ENCODE results near the gene CD300C. TPM values are rescaled to one million over a fixed set of nuclear protein-coding genes. Genes with fewer than 3 reads are reported as not detected.
"Not testable (repeated sequence)": the region's sequence is repeated elsewhere in the genome, so short reads cannot be mapped to it uniquely, and the experiment has no call there.

The CD300C gene
- total RNA-seq, 1 experiment from 2014 or later = not detected

DNA sequence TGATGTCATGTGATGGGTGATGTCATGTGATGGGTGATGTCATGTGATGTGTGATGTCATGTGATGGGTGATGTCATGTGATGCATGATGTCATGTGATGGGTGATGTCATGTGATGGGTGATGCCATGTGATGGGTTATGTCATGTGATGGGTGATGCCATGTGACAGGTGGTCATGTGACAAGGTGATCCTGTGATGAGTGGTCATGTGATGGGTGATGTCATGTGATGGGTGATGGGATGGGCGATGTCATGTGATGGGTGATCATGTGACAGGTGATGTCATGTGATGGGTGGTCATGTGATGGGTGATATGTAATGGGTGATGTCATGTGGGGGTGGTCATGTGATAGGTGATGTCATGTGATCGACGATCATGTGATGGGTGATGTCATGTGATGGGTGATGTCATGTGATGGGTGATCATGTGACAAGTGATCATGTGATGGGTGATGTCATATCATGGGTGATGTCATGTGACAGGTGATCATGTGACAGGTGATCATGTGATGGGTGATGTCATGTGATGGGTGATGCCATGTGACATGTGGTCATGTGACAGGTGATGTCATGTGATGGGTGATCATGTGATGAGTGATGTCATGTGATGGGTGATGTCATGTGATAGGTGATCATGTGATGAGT is 31.8 kb downstream of the CD300C start:
- Mint-ChIP-seq H3K36me3 (ENCODE audit: insufficient read depth, unreplicated experiment) (peaks cover 20% of the 10 kb centered on the region), H3K9me3 (ENCODE audit: low read depth, unreplicated experiment) (peaks cover 5% of the 10 kb centered on the region), H3K27me3 (ENCODE audit: unreplicated experiment) (peaks cover 98% of the 10 kb centered on the region), H3K4me1 (ENCODE audit: low read depth, unreplicated experiment) (no peaks in the 10 kb centered on the region), H3K4me3 (ENCODE audit: low read depth, unreplicated experiment) (peak overlapping the region; percentile 48), H3K27ac (ENCODE audit: unreplicated experiment) (peak overlapping the region; percentile 98)
- no TSS peak for BruUV-seq (replicated peaks)
- CTCF ChIA-PET = no interaction called here
- DNase-seq = peak; percentile 16
- intact Hi-C loops (cut with micrococcal nuclease; ENCODE audit: unreplicated experiment) = no loop called here
- TF ChIP-seq, protein P1, sequence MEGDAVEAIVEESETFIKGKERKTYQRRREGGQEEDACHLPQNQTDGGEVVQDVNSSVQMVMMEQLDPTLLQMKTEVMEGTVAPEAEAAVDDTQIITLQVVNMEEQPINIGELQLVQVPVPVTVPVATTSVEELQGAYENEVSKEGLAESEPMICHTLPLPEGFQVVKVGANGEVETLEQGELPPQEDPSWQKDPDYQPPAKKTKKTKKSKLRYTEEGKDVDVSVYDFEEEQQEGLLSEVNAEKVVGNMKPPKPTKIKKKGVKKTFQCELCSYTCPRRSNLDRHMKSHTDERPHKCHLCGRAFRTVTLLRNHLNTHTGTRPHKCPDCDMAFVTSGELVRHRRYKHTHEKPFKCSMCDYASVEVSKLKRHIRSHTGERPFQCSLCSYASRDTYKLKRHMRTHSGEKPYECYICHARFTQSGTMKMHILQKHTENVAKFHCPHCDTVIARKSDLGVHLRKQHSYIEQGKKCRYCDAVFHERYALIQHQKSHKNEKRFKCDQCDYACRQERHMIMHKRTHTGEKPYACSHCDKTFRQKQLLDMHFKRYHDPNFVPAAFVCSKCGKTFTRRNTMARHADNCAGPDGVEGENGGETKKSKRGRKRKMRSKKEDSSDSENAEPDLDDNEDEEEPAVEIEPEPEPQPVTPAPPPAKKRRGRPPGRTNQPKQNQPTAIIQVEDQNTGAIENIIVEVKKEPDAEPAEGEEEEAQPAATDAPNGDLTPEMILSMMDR (IDR thresholded peaks at IDR 0.05; ENCODE audit: unreplicated experiment) = no peak

DNA sequence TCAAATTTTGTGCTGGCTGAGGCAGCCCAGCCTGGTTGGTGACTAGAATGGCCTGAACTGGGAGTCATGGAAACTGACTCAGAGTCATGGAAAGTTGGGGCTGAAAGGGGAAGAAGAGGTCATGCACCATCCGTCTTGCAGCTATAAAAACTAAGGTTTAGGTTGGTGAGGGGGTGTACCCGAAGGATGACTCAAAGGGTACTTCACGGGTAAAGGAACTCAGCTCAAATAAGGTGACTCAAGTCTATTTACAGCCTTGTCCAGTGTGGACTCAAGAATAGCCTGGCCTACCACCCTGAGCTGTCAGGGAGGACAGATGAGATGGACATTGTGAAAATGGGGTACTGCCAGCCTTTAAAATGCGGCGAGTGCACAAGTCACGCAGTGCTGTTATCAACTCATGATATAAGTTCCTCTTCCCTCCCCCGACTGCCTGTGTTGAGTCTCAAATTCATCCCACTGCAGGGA is 33.3 kb downstream of the CD300C start:
- Mint-ChIP-seq H3K36me3 (ENCODE audit: insufficient read depth, unreplicated experiment) (peaks cover 20% of the 10 kb centered on the region), H3K27ac (ENCODE audit: unreplicated experiment) (no peak overlapping the region), H3K27me3 (ENCODE audit: unreplicated experiment) (peaks cover 100% of the 10 kb centered on the region), H3K4me1 (ENCODE audit: low read depth, unreplicated experiment) (no peaks in the 10 kb centered on the region), H3K9me3 (ENCODE audit: low read depth, unreplicated experiment) (peaks cover 3% of the 10 kb centered on the region), H3K4me3 (ENCODE audit: low read depth, unreplicated experiment) (no peak overlapping the region)
- BruUV-seq (replicated peaks) = no TSS peak
- no peak for DNase-seq
- intact Hi-C loops (cut with micrococcal nuclease; ENCODE audit: unreplicated experiment) = no loop called here
- CTCF ChIA-PET = no interaction called here
- TF ChIP-seq, protein P1 (IDR thresholded peaks at IDR 0.05; ENCODE audit: unreplicated experiment) = no peak

DNA sequence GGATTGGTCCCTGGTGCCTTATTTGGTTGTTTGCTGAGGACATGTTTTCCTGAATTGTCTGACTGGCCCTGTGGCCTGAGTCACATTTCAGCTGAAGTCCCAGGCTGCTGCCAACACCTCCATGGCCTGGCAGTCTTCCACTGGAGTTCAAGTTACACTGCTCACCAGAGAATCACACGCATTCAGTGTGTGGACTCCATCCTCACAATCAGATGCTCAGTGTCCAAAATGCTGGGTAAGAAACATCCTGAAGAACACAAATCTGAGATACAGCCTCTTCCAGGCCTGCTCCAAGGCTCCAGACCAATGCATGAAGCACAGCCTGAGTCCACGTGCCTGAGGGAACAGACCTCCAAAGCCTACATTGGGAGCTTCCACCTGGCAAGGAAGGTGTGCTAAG is 33.9 kb downstream of the CD300C start:
- H3K4me1 Mint-ChIP-seq (ENCODE audit: low read depth, unreplicated experiment) = no peaks in the 10 kb centered on the region
- BruUV-seq (replicated peaks) = no TSS peak
- H3K4me3 Mint-ChIP-seq (ENCODE audit: low read depth, unreplicated experiment) = no peak overlapping the region
- CTCF ChIA-PET = no interaction called here
- peaks cover 20% of the 10 kb centered on the region for H3K36me3 Mint-ChIP-seq (ENCODE audit: insufficient read depth, unreplicated experiment)
- H3K27me3 Mint-ChIP-seq (ENCODE audit: unreplicated experiment) = peaks cover 99% of the 10 kb centered on the region
- no peak for DNase-seq
- TF ChIP-seq, protein P1 (IDR thresholded peaks at IDR 0.05; ENCODE audit: unreplicated experiment) = no peak
- no peak overlapping the region for H3K27ac Mint-ChIP-seq (ENCODE audit: unreplicated experiment)
- H3K9me3 Mint-ChIP-seq (ENCODE audit: low read depth, unreplicated experiment) = peaks cover 3% of the 10 kb centered on the region
- intact Hi-C loops (cut with micrococcal nuclease; ENCODE audit: unreplicated experiment) = no loop called here

DNA sequence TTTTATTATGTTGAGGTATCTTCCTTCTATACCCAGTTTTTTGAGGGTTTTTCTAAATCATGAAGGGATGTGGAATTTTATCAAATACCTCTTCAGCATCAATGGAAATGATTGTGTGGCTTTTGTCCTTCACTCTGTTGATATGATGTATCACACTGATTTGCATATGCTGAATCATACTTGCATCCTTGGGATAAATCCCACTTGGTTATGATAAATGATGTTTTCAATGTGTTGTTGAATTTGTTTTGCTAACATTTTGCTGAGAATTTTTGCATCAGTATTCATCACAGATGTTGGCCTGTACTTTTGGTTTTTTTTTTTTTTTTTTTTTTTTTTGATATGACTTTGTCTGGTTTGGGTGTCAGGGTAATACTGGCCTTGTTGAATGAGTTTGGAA is 37.8 kb downstream of the CD300C start:
- no peak overlapping the region for H3K27ac Mint-ChIP-seq (ENCODE audit: unreplicated experiment)
- peaks cover 60% of the 10 kb centered on the region for H3K27me3 Mint-ChIP-seq (ENCODE audit: unreplicated experiment)
- intact Hi-C loops (cut with micrococcal nuclease; ENCODE audit: unreplicated experiment) = no loop called here
- TF ChIP-seq, protein P1 (IDR thresholded peaks at IDR 0.05; ENCODE audit: unreplicated experiment) = no peak
- no peak overlapping the region for H3K4me3 Mint-ChIP-seq (ENCODE audit: low read depth, unreplicated experiment)
- H3K9me3 Mint-ChIP-seq (ENCODE audit: low read depth, unreplicated experiment) = no peaks in the 10 kb centered on the region
- H3K36me3 Mint-ChIP-seq (ENCODE audit: insufficient read depth, unreplicated experiment) = no peaks in the 10 kb centered on the region
- no peak for DNase-seq
- BruUV-seq (replicated peaks) = no TSS peak
- H3K4me1 Mint-ChIP-seq (ENCODE audit: low read depth, unreplicated experiment) = no peaks in the 10 kb centered on the region
- CTCF ChIA-PET = no interaction called here

DNA sequence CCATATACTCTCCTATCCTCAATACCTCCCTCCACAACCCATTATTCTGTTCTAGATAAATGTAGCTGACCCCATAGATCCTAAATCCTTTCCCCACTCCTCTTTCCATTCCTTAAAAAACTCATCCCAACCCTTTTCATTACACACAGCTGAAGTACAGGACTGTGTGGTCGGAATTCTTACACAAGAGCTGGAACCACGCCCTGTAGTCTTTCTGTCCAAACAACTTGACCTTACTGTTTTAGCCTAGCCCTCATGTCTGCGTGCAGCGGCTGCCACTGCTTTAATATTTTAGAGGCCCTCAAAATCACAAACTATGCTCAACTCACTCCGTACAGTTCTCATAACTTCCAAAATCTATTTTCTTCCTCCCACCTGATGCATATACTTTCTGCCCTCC is 42.0 kb downstream of the CD300C start:
- H3K4me1 Mint-ChIP-seq (ENCODE audit: low read depth, unreplicated experiment); DNase-seq; H3K9me3 Mint-ChIP-seq (ENCODE audit: low read depth, unreplicated experiment); H3K4me3 Mint-ChIP-seq (ENCODE audit: low read depth, unreplicated experiment); intact Hi-C loops (cut with micrococcal nuclease; ENCODE audit: unreplicated experiment); H3K36me3 Mint-ChIP-seq (ENCODE audit: insufficient read depth, unreplicated experiment); H3K27ac Mint-ChIP-seq (ENCODE audit: unreplicated experiment); CTCF ChIA-PET; BruUV-seq (replicated peaks): not testable (repeated sequence)
- peaks cover 33% of the 10 kb centered on the region for H3K27me3 Mint-ChIP-seq (ENCODE audit: unreplicated experiment)

Measured in Calu3 (cell line).